ENCODE data around the gene SYNJ2.
"Not testable (repeated sequence)": the region's sequence is repeated elsewhere in the genome, so short reads cannot be mapped to it uniquely, and the experiment has no call there.

Gene SYNJ2

GRCh38 chr6:157959451-157960227 is 22.0 kb upstream of the SYNJ2 start:
- FAIRE-seq: no peak

DNA sequence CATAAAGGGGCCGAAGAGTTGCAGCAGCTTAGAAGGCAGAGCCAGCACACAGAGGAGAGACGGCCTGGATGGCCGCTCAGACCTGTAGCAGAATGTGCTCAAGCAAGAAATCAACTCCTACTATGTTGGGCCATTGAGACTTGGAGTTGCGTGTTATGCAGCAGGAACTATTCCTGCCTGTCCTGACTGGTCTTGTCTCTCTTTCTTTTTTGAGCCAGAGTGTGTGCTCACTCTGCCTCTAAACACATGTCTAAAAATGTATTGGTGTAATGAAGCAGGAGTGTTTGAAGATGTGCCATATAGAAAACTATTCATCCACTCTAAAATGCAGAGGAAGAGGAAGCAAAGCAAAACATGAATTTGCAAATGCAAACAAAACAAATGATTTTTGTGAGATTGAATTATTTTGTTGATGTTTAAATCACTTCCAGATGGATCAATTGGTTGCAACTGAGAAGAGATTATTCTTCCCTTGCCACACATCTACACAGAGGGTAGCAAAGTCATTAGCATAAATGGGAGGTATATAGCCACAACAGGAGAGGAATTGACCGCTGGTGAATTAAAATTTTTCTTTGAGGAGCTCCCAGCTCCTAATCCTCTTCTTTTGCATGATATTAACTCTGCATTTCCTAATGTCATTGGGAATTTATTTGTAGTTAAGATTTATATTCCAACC is 20.4 kb upstream of the SYNJ2 start:
- no peak for FAIRE-seq

DNA sequence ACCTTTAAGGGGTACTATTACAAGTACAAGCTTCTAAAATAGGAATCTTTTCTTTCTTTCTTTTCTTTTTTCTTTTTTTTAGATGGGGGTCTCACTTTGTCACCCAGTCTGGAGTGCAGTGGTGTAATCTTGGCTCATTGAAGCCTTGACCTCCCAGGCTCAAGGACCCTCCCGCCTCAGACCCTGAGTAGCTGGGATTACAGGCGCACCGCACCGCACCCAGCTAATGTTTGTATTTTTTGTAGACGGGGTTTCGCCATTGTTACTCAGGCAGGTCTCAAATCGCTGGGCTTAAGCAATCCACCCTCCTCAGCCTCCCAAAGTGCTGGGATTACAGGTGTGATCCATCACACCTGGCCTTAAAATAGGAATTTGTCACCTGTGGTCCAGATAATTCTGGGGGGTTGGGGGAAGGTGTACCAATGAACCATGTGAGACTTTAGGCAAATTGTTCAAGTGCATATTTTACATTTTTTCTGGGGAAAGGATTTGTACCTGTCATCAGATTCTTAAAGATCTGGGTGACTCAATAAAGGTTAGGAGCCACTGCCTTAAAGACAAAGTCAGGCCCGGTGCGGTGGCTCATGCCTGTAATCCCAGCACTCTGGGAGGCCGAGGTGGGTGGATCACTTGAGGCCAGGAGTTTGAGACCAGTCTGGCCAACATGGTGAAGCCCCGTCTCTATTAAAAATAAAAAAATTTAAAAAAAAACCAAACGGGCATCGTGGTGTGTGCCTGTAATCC is 19.7 kb upstream of the SYNJ2 start:
- FAIRE-seq: no peak

GRCh38 chr6:157962601-157963302 is 18.9 kb upstream of the SYNJ2 start:
- FAIRE-seq: no peak

DNA sequence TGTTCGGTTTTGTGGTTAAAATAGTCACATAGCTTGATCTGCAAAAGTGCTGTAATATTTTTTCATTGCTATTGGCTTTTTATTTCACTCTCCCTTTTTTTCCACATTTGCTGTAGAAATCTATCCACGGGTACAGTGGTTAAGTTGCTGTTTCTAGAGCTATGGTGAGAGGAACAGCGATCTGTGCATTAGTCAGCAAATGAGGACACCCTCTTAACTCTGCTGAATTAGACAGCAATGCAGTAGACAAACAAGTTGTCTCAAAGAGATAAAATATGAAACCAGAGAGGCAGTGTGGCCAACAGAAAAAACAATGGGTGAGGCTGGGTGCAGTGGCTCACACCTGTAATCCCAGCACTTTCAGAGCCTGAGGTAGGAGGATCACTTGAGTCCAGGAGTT is 17.6 kb upstream of the SYNJ2 start:
- peak; percentile 71 for FAIRE-seq

DNA sequence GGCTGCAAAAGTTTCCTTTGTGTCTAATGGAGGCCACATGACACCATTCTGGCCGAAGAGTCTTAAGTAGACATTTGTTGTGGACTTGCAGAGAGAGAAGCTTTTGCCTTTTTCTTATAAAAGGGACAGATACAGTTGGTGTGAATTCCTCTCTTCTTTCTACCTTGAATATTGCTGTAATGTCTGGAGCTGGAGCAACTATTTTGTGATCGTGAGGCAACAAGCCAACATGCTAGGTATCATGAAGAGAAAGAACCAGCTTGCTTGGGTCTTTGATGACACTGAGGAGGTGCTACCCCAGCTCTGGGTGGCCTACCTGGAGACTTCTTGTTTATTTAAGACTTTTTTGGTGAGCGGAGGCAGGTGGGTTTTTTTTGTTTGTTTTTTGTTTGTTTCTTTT is 16.3 kb upstream of the SYNJ2 start:
- FAIRE-seq: no peak

- no peak for FAIRE-seq
Measured at GRCh38 chr6:157966589-157966977, 15.1 kb upstream of the SYNJ2 start.

GRCh38 chr6:157967020-157967419 is 14.6 kb upstream of the SYNJ2 start:
- peak; percentile 93 for FAIRE-seq

DNA sequence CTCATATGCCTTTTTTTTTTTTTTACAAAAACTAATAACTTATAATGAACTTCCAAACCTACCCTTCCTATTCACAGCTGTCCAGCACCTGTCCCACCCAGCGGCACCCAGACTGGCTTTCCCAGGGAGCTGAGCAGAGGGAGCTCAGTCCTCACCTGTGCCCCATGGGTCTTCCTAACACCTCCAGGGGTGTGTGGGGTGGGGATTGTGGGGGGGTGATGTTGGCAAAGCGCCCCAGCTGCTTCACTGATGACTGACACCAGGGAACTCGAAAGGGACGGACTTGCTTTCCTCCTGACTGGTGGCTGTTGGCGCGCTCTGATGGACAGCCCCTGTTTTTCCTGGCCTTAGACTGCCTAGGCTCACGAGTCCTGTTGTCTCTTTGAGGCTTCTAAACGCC is 14.2 kb upstream of the SYNJ2 start:
- no peak for FAIRE-seq

- FAIRE-seq: not testable (repeated sequence)
Measured at GRCh38 chr6:157972177-157972576, 9.5 kb upstream of the SYNJ2 start.

GRCh38 chr6:157974341-157974894 is 7.2 kb upstream of the SYNJ2 start:
- no peak for FAIRE-seq

- FAIRE-seq: no peak
Measured at GRCh38 chr6:157974967-157975366, 6.7 kb upstream of the SYNJ2 start.

DNA sequence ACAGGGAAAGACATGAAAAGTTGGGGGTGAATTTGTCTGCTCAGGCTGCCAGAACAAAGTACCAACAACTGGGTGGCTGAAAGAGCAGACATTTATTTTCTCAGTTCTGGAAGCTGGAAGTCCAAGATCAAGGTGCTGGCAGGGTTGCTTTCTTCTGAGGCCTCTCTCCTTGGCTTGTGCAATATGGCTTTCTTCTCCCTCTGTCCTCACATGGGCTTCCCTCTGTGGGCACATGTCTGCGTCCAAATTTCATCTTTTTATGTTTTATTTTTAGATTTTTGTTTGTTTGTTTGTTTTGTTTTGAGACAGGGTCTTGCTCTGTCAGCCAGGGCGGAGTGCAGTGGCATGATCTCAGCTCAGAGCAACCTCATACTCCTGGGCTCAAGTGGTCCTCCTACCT is 6.2 kb upstream of the SYNJ2 start:
- no peak for FAIRE-seq

DNA sequence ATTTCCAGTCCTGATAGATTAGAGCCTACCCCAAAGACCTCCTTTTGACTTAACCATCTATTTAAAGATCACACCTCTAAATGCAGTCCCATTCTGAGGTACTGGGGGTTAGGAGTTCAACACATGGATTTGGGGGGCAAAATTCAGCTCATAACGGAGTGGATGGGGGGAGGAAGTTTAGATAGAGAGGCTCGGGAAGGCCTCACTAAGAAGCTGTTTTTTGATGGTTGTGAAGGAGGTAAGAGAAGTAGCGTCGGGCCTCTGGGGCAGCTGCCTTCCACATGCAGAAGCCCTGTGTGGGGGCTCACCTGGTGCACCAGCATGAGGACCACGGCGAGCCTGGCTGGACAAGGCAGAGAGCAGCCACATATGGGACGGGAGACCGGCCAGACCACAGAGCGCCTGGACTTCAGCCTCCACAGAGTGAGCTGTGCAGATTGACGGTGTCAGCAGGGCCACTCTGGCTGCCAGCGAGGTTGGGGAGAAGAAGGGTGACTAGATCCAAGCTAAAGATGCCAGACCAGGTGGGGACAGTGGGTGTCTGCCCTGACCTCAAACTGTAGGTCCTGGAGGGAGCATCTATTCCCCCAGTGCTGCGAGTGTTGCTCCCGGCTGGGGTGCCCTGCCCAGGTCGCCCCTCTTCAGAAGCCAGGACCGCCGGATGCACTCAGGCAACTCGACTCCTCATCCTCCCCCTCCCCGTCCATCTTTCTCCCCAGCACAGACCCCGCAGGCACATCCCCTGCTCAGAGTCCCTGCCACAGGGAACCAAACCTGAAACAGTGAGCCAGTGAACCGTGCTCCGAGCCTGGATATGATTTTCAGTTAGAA is 5.1 kb upstream of the SYNJ2 start:
- FAIRE-seq: no peak

DNA sequence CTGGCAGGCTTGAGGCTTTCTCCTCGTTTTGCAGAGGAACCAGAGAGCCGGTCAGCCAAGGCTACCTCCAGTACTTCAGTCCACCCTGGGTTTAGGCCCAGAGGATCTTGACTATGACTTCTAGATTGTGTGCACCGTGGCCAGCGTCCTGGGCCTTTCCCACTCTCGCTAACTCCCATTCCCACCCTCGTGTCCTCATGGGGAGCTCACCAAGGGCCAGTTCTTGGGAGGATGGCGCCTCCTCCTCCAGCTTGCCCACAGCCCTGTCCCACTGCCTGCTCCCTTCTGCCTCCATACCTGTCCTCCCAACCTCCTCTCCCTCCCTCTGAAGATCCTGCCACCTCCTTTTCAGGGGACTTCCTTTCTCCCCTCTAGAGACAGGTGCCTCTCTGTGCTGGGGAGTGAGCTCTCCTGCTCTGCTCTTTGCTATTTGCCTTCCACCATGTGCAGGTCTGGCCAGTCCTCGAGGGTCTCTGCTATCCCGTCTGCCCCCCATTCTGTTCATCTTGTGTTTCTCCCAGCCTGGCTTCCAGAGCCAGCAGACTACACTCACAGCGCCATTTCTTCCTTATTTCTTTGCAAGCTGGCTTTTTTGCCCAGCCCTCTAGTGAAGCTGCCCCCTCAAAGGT is 4.4 kb upstream of the SYNJ2 start:
- FAIRE-seq: no peak

DNA sequence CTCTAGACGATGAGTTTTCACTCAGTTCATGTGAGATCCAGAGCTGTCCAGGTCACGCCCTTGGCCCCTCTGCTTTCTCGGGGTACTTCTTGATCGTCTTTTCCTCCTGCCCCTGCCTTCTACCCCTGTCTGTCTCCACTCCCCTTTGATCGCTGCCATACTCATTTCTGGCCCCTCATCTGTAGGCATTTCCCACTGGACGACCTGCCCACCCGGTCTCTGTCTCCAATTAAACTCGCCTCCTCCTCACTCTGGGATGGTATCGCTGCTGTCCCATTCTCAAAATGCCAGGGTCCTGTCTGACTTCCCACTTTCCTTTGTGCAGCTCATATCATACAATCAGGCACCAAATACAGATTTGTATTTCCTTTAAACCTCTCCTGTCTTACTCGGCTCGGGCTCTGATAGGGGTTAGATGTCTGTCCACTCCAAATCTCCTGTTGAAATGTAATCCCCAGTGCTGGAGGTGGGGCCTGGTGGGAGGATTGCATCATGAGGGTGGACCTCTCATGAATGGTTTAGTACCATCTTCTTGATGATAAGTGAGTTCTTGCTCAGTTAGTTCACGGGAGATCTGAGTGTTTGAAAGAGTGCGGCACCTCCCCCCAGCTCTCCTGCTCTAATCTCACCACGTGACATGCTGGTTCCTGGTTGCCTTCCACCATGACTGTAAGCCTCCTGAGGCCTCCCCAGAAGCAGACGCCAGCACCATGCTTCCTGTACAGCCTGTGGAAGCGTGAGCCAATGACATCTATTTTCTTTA is 3.5 kb upstream of the SYNJ2 start:
- FAIRE-seq: no peak

DNA sequence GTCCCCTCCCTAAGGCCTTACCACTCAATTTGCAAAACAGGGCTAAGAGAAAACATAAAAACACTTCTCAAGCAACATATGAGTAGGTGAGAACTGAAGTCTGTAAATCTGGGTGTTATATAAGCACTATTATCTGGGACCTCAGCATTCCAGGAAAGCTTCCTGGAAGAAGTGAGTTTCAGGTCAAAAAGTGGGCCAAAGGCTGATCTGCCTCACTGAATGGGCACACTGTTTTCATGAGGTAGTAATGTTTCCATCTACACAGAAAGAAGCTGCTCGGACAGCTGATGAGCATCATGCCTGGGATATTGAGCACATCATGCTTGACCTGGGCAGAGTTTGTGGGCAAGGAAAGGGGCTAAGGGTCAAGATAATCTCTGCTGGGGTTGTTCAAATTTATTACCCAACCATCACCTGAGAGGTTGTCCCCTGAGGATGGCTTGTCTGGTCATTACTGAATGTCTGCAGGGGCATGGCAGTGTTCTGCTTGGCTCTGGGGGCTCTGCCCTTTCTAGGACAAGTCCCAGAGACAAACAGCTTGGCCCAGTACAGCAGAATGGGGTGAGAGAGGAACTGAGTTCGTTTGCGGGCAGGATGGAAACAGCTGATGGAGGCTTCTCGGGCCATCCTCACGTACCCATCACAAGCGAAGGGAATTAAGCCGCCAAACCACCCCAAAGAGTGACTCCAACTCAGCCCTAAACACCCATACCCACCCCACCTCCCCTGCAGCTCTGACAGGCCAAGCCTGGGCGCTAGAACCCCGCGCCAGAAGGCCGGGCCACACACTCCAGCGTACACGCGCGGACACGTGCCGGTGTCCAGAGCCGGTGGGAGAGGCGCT is 1.2 kb upstream of the SYNJ2 start:
- FAIRE-seq: no peak

DNA sequence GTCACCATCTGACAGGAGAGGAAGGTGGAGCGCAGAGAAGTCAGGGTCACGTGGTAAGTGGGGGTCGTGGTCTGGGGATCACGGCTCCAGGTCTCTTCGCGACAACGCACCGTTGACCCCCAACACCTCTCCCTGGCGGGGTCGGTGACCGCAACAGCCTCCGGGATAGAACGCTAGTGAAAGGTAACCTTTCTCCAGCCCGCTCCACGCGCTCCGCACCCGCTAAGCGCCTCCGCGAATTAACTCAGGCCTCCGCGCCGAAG is 600 bp upstream of the SYNJ2 start:
- no peak for FAIRE-seq

- no peak for FAIRE-seq
Measured at GRCh38 chr6:157982102-157982562, 469 bp downstream of the SYNJ2 start.
